Small intestine (tissue), 7 donors: Measurements from ENCODE around the gene DYNLL1. TPM values are rescaled to one million over a fixed set of nuclear protein-coding genes. Genes with fewer than 3 reads are reported as not detected.

Experiments
- DNase-seq, 2 donors: peaks; one replicate each; pipeline versions ENCODE4 v3.0.0 to v3.0.0-alpha.2; 2013
- FAIRE-seq: peaks from 2 replicates; lab custom pipeline; 2012; peaks lifted over from hg19 to GRCh38; lab: Jason Lieb, UNC
- H3K27ac ChIP-seq, 3 donors: one replicate each; pipeline ENCODE4 v1.5.1; 2013; ENCODE audit warnings: low read length in 2 of 3, mild to moderate bottlenecking in 2 of 3, control low read depth in 1 of 3, inconsistent platforms in 1 of 3, low read depth in 1 of 3, moderate library complexity in 1 of 3
- H3K27me3 ChIP-seq, 3 donors: one replicate each; pipeline ENCODE4 v1.6.1; 2013; ENCODE audit warnings: low read length in 3 of 3, inconsistent platforms in 1 of 3; ENCODE audit not compliant: control insufficient read depth in 3 of 3, insufficient read depth in 3 of 3
- H3K36me3 ChIP-seq, 3 donors: one replicate each; pipeline ENCODE4 v1.6.1; 2013; ENCODE audit warnings: low read length in 3 of 3, inconsistent platforms in 1 of 3, low read depth in 1 of 3, mild to moderate bottlenecking in 1 of 3, moderate library complexity in 1 of 3; ENCODE audit not compliant: control insufficient read depth in 3 of 3, insufficient read depth in 2 of 3
- H3K4me1 ChIP-seq, 3 donors: one replicate each; pipeline ENCODE4 v1.6.1; 2013; ENCODE audit warnings: low read length in 2 of 3, inconsistent platforms in 1 of 3, low read depth in 1 of 3, mild to moderate bottlenecking in 1 of 3, moderate library complexity in 1 of 3; ENCODE audit not compliant: control insufficient read depth in 3 of 3, insufficient read depth in 2 of 3
- H3K4me3 ChIP-seq, 3 donors: one replicate each; pipeline ENCODE4 v1.5.1; 2013; ENCODE audit warnings: low read length in 3 of 3, control low read depth in 1 of 3, inconsistent platforms in 1 of 3, low read depth in 1 of 3, mild to moderate bottlenecking in 1 of 3, moderate library complexity in 1 of 3
- H3K9me3 ChIP-seq, 2 donors: one replicate each; pipeline ENCODE4 v1.6.1; 2013; ENCODE audit warnings: low read depth in 1 of 2, low read length in 1 of 2; ENCODE audit not compliant: control insufficient read depth in 2 of 2, insufficient read depth in 1 of 2
- WGBS, 3 donors: extraction: QIAGEN DNeasy Blood & Tissue Kit; methylation state at CpG; one replicate each; pipeline ENCODE4 v1.1.7; 2013; 5-methylcytosine and 5-hydroxymethylcytosine counted together
- polyA plus RNA-seq, 4 donors: library from polyadenylated mRNA; stranded (reverse) in 3 of 4; unstranded in 1 of 4; fragments of 200-250 nt in 3 of 4; fragments of 120-200 nt in 1 of 4; gene quantifications; one replicate each; pipeline versions ENCODE4 v1.2.1 to v1.2.3, GENCODE V29; 2013
- donor health status: healthy with polysubstance abuse.
- donor health status: control.
- donor health status: control.
- donor health status: Bipolar disorder and iron deficiency.
- donor health status: healthy.

The DYNLL1 gene
- polyA plus RNA-seq, 4 donors: 312 to 554 (median 387) TPM

DNA sequence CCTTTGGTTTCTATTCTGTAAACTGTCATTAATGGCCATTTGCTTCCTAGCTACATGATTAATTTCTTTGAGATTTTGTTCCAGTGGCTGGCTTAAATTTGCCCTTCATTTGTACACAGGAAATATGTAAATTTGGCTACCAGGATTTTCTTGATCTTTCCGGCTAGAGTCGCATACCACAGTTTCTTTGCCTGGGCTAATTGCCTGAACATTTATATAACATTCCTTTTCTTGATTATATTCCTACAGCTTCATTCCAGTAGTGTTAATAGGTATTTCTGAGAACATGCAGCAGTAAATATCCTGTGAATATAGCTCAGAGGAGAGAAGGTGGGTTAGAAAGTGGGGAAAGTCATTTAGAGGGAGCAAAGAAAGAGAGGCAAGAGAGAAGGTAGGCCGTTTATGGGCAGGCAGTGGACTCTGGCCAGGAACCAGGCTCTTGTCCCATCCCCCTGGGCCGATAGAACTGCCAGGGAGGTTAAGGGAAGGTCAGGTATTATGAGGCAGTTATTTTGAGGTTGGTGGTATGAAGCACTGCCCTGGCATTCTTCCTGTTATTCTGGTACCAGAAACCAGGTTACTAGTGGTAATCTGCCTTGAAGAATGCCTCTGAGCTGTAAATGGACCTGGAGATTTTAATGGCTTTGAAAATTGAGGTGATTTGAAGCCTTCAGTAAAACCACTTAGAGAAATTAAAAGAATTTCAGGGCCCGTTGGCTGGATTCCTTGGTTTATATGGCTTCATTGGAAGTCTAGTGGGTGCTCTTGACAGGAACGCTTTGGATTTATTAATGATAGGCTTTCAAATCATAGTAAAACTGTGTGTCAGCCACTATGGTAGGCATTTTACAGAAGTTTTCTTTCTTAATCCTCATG, 42.6 kb downstream of the DYNLL1 start:
- H3K4me1 ChIP-seq: peaks cover 4 to 40% (median 31%) of the 10 kb centered on the region in 3 donors
- DNase-seq (peak; percentile 75 to 86), FAIRE-seq (no peak)
- 8 to 15% (median 12%) methylated on average over 6 of the region's 6 CpGs for WGBS, 3 donors
- no peaks in the 10 kb centered on the region for H3K27me3 ChIP-seq
- H3K36me3 ChIP-seq: peaks cover 0 to 30% (median 5%) of the 10 kb centered on the region in 3 donors
- peak overlapping the region in 1 of 3 donors; percentile 78 for H3K4me3 ChIP-seq
- H3K27ac ChIP-seq: peak overlapping the region; percentile 40 to 87 (median 56)
- H3K9me3 ChIP-seq: no peaks in the 10 kb centered on the region

DNA sequence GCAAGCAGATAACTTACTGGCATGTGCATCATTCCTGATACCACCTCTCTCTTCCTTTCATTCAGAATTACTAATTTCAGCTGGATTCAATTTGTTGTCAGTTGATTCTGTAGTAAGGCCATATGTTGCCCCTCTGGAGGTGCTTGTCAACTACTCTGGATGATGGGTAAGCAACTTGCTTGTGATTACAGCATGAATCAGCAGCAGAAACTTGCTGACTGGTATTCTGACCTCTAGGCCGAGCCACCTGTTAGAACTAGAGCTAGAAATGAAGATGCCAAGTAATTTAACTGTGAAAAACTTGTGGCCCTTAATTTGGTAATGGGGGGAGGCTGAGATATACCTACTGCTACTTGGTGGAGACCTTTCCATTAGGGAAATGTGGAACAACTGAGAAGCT, 43.4 kb downstream of the DYNLL1 start:
- peaks cover 4 to 40% (median 31%) of the 10 kb centered on the region in 3 donors for H3K4me1 ChIP-seq
- H3K9me3 ChIP-seq: no peaks in the 10 kb centered on the region
- 14 to 43% (median 28%) methylated on average over 1 of the region's 1 CpG for WGBS, 3 donors
- no peaks in the 10 kb centered on the region for H3K27me3 ChIP-seq
- H3K36me3 ChIP-seq: peaks cover under 1 to 37% (median 5%) of the 10 kb centered on the region in 3 donors
- H3K27ac ChIP-seq: peak overlapping the region in 1 of 3 donors; percentile 40
- FAIRE-seq (no peak), DNase-seq (peak in 1 of 2 donors; percentile 44)
- H3K4me3 ChIP-seq: no peak overlapping the region

DNA sequence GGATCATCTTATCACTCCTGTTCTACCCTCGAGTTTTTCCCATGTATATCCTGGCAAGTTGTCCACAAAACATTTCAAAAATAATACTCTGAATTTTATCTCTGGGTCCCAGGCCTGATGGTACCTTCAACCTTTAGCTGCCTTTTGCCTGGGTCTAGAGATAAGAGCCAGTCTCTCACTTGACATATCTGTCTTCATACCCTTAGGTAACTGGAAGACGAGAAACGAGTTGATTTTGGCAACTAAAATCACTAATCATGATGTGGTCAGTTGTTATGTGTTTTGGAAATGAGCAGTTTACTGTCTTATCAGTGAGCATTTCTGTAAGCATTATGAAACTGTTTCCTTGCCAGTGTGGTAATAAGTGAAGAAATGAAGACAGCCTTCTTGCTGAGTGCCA, 44.5 kb downstream of the DYNLL1 start:
- FAIRE-seq (no peak), DNase-seq (no peak)
- H3K9me3 ChIP-seq: no peaks in the 10 kb centered on the region
- no peak overlapping the region for H3K4me3 ChIP-seq
- no peaks in the 10 kb centered on the region for H3K27me3 ChIP-seq
- 10 to 24% (median 13%) methylated on average over 3 of the region's 3 CpGs for WGBS, 3 donors
- peaks cover 2 to 40% (median 5%) of the 10 kb centered on the region in 3 donors for H3K36me3 ChIP-seq
- H3K27ac ChIP-seq: no peak overlapping the region
- H3K4me1 ChIP-seq: peaks cover 4 to 40% (median 31%) of the 10 kb centered on the region in 3 donors

GRCh38 chr12:120542166-120542565, 46.3 kb downstream of the DYNLL1 start:
- no peak for DNase-seq
- H3K9me3 ChIP-seq: no peaks in the 10 kb centered on the region
- H3K36me3 ChIP-seq: peaks cover 5 to 42% (median 6%) of the 10 kb centered on the region in 3 donors
- WGBS, 3 donors: 95 to 98% (median 96%) methylated on average over 5 of the region's 5 CpGs
- no peaks in the 10 kb centered on the region for H3K27me3 ChIP-seq
- H3K4me3 ChIP-seq: no peak overlapping the region
- no peak for FAIRE-seq
- no peak overlapping the region for H3K27ac ChIP-seq
- H3K4me1 ChIP-seq: peaks cover 4 to 29% (median 26%) of the 10 kb centered on the region in 3 donors

DNA sequence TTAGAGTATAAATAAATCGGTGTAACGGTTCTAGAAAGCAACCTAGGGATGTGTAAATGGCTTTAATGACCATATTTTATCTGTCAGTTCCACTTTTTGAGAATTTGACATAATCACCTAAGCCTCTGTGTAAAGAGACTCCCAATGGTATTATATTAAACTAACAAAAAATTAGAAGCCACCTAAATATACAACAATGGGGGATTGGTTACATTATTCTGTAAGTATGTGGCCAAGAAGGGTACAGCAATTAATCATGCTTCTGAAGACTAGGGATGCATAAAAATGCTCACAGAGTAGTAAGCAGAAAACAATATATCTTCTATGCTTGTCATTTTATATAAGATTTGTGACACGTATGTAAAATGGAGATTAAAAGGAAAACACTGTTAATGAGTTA, 48.8 kb downstream of the DYNLL1 start:
- H3K9me3 ChIP-seq: no peaks in the 10 kb centered on the region
- H3K27ac ChIP-seq: no peak overlapping the region
- no peak for DNase-seq
- WGBS, 3 donors: 72 to 83% (median 81%) methylated on average over 3 of the region's 3 CpGs
- no peaks in the 10 kb centered on the region for H3K27me3 ChIP-seq
- H3K4me3 ChIP-seq: no peak overlapping the region
- peaks cover 2 to 10% (median 7%) of the 10 kb centered on the region in 3 donors for H3K4me1 ChIP-seq
- H3K36me3 ChIP-seq: peaks cover 16 to 54% (median 17%) of the 10 kb centered on the region in 3 donors
- no peak for FAIRE-seq

DNA sequence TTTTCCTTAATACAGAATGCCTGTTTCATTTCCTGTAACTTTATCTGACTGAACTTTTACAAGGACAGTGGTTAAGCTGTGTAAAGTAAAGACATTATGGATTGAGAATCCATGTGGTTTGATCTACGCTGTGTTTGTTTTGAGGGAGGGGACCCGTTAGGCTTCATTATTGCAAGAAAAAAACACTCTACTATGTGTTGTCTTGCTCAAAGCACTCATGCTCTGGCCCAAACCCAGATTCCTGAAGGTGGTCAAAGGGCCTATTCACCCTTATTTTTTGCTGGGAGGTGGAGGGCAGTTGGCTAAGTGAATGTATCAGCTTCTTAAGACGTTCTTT, 50.1 kb downstream of the DYNLL1 start:
- H3K36me3 ChIP-seq: peaks cover 16 to 60% (median 17%) of the 10 kb centered on the region in 3 donors
- FAIRE-seq (no peak), DNase-seq (no peak)
- H3K9me3 ChIP-seq: no peaks in the 10 kb centered on the region
- no peaks in the 10 kb centered on the region for H3K27me3 ChIP-seq
- WGBS, 3 donors: 60 to 65% (median 64%) methylated on average over 3 of the region's 3 CpGs
- H3K4me3 ChIP-seq: no peak overlapping the region
- no peak overlapping the region for H3K27ac ChIP-seq
- H3K4me1 ChIP-seq: peaks cover 2 to 4% (median 3%) of the 10 kb centered on the region in 3 donors

Other genes with a start within 250 kb of the DYNLL1 start
- 100 to 1,000 TPM in 3 of 4 donors, 10 to 100 TPM in 1; 79.3 to 132 (median 115) TPM for gene PXN, start 230.4 kb upstream of the DYNLL1 start, polyA plus RNA-seq
- gene RNU4-2, start 204.2 kb upstream of the DYNLL1 start, polyA plus RNA-seq: not detected
- not detected for gene RNU4-1, start 202.9 kb upstream of the DYNLL1 start, polyA plus RNA-seq
- 1 to 10 TPM; 1.4 to 8.1 (median 2.5) TPM for gene SIRT4, start 193.8 kb upstream of the DYNLL1 start, polyA plus RNA-seq
- 10 to 100 TPM in 1 of 4 donors, 1 to 10 TPM in 2, under 1 TPM in 1; 0.53 to 19.9 (median 5.2) TPM for gene PLA2G1B, start 168.3 kb upstream of the DYNLL1 start, polyA plus RNA-seq
- 10 to 100 TPM in 1 of 4 donors, 1 to 10 TPM in 1, under 1 TPM in 2; 0.54 to 10.8 (median 3.5) TPM for gene MSI1, start 126.9 kb upstream of the DYNLL1 start, polyA plus RNA-seq
- gene COX6A1, start 58.0 kb upstream of the DYNLL1 start, polyA plus RNA-seq: 1,000 to 10,000 TPM in 3 of 4 donors, 100 to 1,000 TPM in 1; 389 to 1,784 (median 1,396) TPM
- 10 to 100 TPM; 29.5 to 36.6 (median 34.3) TPM for gene TRIAP1, start 49.7 kb upstream of the DYNLL1 start, polyA plus RNA-seq
- 10 to 100 TPM; 13.8 to 33.6 (median 18.2) TPM for gene GATC, start 49.7 kb upstream of the DYNLL1 start, polyA plus RNA-seq
- gene SRSF9, start 26.4 kb upstream of the DYNLL1 start, polyA plus RNA-seq: 100 to 1,000 TPM in 3 of 4 donors, 10 to 100 TPM in 1; 96.6 to 139 (median 123) TPM
- 10 to 100 TPM; 33.2 to 50.8 (median 41.4) TPM for gene COQ5, start 33.0 kb downstream of the DYNLL1 start, polyA plus RNA-seq
- 100 to 1,000 TPM in 3 of 4 donors, 10 to 100 TPM in 1; 76.8 to 261 (median 130) TPM for gene RNF10, start 38.2 kb downstream of the DYNLL1 start, polyA plus RNA-seq
- 10 to 100 TPM; 20.0 to 59.9 (median 43.8) TPM for gene POP5, start 85.3 kb downstream of the DYNLL1 start, polyA plus RNA-seq
- 1 to 10 TPM in 1 of 4 donors, under 1 TPM in 2, not detected in 1; 0.67 to 1.5 (median 0.74) TPM for gene CABP1, start 144.5 kb downstream of the DYNLL1 start, polyA plus RNA-seq
- 100 to 1,000 TPM in 2 of 4 donors, 10 to 100 TPM in 1, 1 to 10 TPM in 1; 9.7 to 228 (median 95.8) TPM for gene MLEC, start 191.0 kb downstream of the DYNLL1 start, polyA plus RNA-seq
- 10 to 100 TPM in 2 of 4 donors, 1 to 10 TPM in 2; 6.9 to 21.3 (median 13.9) TPM for gene UNC119B, start 214.3 kb downstream of the DYNLL1 start, polyA plus RNA-seq
- 100 to 1,000 TPM in 2 of 4 donors, 10 to 100 TPM in 2; 65.3 to 359 (median 185) TPM for gene ACADS, start 229.7 kb downstream of the DYNLL1 start, polyA plus RNA-seq